Breast epithelium (tissue), 4 donors: ENCODE measurements around the gene THADA. TPM values are rescaled to one million over a fixed set of nuclear protein-coding genes. Genes with fewer than 3 reads are reported as not detected.
A peak's percentile ranks its signal among the peaks of the same experiment; 100 is the strongest.

Experiments
- DNase-seq, 2 donors: peaks; one replicate each; pipeline ENCODE4 v3.0.0-alpha.2; 2019; ENCODE audit warnings: low spot score in 2 of 2
- H3K27ac ChIP-seq, 2 donors: fragments of 200-600 bp; sonication (generic) in 1 of 2; one replicate each; pipeline ENCODE4 v1.5.1; 2016 to 2019; ENCODE audit warnings: mild to moderate bottlenecking in 1 of 2
- H3K27me3 ChIP-seq, 2 donors: fragments of 200-600 bp; sonication (generic) in 1 of 2; one replicate each; pipeline versions ENCODE4 v1.5.1 to v1.6.0; 2017 to 2019; ENCODE audit warnings: control low read depth in 1 of 2, mild to moderate bottlenecking in 1 of 2
- H3K36me3 ChIP-seq: fragments of 200-600 bp; one replicate; pipeline ENCODE4 v1.5.1; 2019
- H3K4me1 ChIP-seq, 2 donors: fragments of 200-600 bp; sonication (generic); one replicate each; pipeline ENCODE4 v1.5.1; 2016 to 2019; ENCODE audit warnings: control low read depth in 1 of 2
- H3K4me3 ChIP-seq, 3 donors: fragments of 200-600 bp; sonication (generic); 1 replicate in 2 of 3; 2 replicates in 1 of 3; pipeline ENCODE4 v1.5.1; 2016 to 2019; ENCODE audit warnings: mild to moderate bottlenecking in 3 of 3, moderate library complexity in 2 of 3
- H3K9me3 ChIP-seq, 2 donors: fragments of 200-600 bp; sonication (generic) in 1 of 2; one replicate each; pipeline ENCODE4 v1.5.1; 2016 to 2019; ENCODE audit warnings: control low read depth in 1 of 2
- CTCF ChIP-seq, 3 donors: fragments of 450-650 bp; IDR thresholded peaks; one replicate each; pipeline ENCODE4 v1.5.1; 2016 to 2017; ENCODE audit warnings: antibody characterized with exemption in 3 of 3, mild to moderate bottlenecking in 3 of 3, moderate library complexity in 3 of 3
- POLR2A ChIP-seq: fragments of 450-650 bp; IDR thresholded peaks from one replicate; pipeline ENCODE4 v1.6.1; 2016; ENCODE audit warnings: antibody characterized with exemption, mild to moderate bottlenecking, moderate library complexity
- POLR2AphosphoS5 ChIP-seq, 3 donors: sonication (generic); formaldehyde crosslinking; IDR thresholded peaks; one replicate each; pipeline ENCODE4 v1.6.1; 2017; ENCODE audit warnings: antibody characterized with exemption in 3 of 3
- intact Hi-C: fragments of 100-400 bp; cut with DNase I; formaldehyde crosslinking; loops from one replicate; pipeline ENCODE4 v1.15.1; 2023; ENCODE audit warnings: low total_unique reads
- total RNA-seq, 3 donors: library from RNA; depleted of rRNA; stranded (reverse); fragments of >200 nt; gene quantifications; one replicate each; pipeline ENCODE4 v1.1.0, GENCODE V29; 2016

Gene THADA
- total RNA-seq, 3 donors from 2014 or later, result 41.1 to 60.6 (median 49.5) TPM

GRCh38 chr2:43467891-43468290 is 127.9 kb downstream of the THADA start:
- Histone ChIP-seq H3K36me3 (no peaks in the 10 kb centered on the region), H3K4me3 (no peak overlapping the region), H3K27me3 (no peaks in the 10 kb centered on the region), H3K9me3 (no peaks in the 10 kb centered on the region), H3K4me1 (peaks cover 0 to 17% of the 10 kb centered on the region in 2 donors), H3K27ac (peak overlapping the region; percentile 15 to 40)
- no peak for TF ChIP-seq POLR2AphosphoS5 (IDR thresholded peaks at IDR 0.05)
- no peak for TF ChIP-seq POLR2A
- no peak for TF ChIP-seq CTCF (IDR thresholded peaks at IDR 0.05)
- no peak for DNase-seq
- intact Hi-C loops, result no loop called here

GRCh38 chr2:43465234-43465633 is 130.6 kb downstream of the THADA start:
- Histone ChIP-seq H3K27me3 (no peaks in the 10 kb centered on the region), H3K36me3 (no peaks in the 10 kb centered on the region), H3K4me3 (no peak overlapping the region), H3K27ac (peak overlapping the region; percentile 60 to 67), H3K9me3 (no peaks in the 10 kb centered on the region), H3K4me1 (peaks cover 2 to 34% of the 10 kb centered on the region in 2 donors)
- no peak for TF ChIP-seq POLR2A
- no peak for TF ChIP-seq CTCF (IDR thresholded peaks at IDR 0.05)
- no peak for TF ChIP-seq POLR2AphosphoS5 (IDR thresholded peaks at IDR 0.05)
- no peak for DNase-seq
- intact Hi-C loops, result no loop called here

- no peak overlapping the region for H3K4me3 ChIP-seq
- intact Hi-C loops, result no loop called here
- H3K27me3 ChIP-seq, result no peaks in the 10 kb centered on the region
- no peak for DNase-seq
- H3K4me1 ChIP-seq, result peaks cover 2 to 36% of the 10 kb centered on the region in 2 donors
- TF ChIP-seq POLR2A, result no peak
- peak in 1 of 3 donors; percentile 46 for TF ChIP-seq POLR2AphosphoS5 (IDR thresholded peaks at IDR 0.05)
- H3K9me3 ChIP-seq, result no peaks in the 10 kb centered on the region
- H3K36me3 ChIP-seq, result no peaks in the 10 kb centered on the region
- peak overlapping the region; percentile 60 to 67 for H3K27ac ChIP-seq
These were observed 131.2 kb downstream of the THADA start for GRCh38 chr2:43464590-43464989.

- no peak for TF ChIP-seq CTCF (IDR thresholded peaks at IDR 0.05)
- no peak for TF ChIP-seq POLR2AphosphoS5 (IDR thresholded peaks at IDR 0.05)
- TF ChIP-seq POLR2A, result no peak
- no peaks in the 10 kb centered on the region for H3K27me3 ChIP-seq
- no peak overlapping the region for H3K4me3 ChIP-seq
- DNase-seq, result no peak
- H3K27ac ChIP-seq, result peak overlapping the region; percentile 66 to 75
- H3K36me3 ChIP-seq, result no peaks in the 10 kb centered on the region
- H3K9me3 ChIP-seq, result no peaks in the 10 kb centered on the region
- intact Hi-C loops, result no loop called here
- peaks cover 6 to 38% of the 10 kb centered on the region in 2 donors for H3K4me1 ChIP-seq
These were observed 132.8 kb downstream of the THADA start for GRCh38 chr2:43462866-43463641.

- H3K4me3 ChIP-seq, result no peak overlapping the region
- H3K36me3 ChIP-seq, result no peaks in the 10 kb centered on the region
- H3K27ac ChIP-seq, result peak overlapping the region; percentile 75 to 80
- H3K4me1 ChIP-seq, result peaks cover 6 to 38% of the 10 kb centered on the region in 2 donors
- intact Hi-C loops, result no loop called here
- H3K27me3 ChIP-seq, result no peaks in the 10 kb centered on the region
- TF ChIP-seq CTCF (IDR thresholded peaks at IDR 0.05) (no peak), POLR2AphosphoS5 (IDR thresholded peaks at IDR 0.05) (no peak), POLR2A (no peak)
- no peak for DNase-seq
- no peaks in the 10 kb centered on the region for H3K9me3 ChIP-seq
These were observed 134.3 kb downstream of the THADA start for GRCh38 chr2:43461453-43462073.
